Mesothelial cell of epicardium (in vitro differentiated cells): ENCODE measurements around the gene GTF3C2. TPM values are rescaled to one million over a fixed set of nuclear protein-coding genes. Genes with fewer than 3 reads are reported as not detected.
A peak's percentile ranks its signal among the peaks of the same experiment; 100 is the strongest.

Experiments
- DNase-seq, 2 experiments: peaks; one replicate each; pipeline ENCODE4 v3.0.0; 2021; ENCODE audit warnings: low spot score in 2 of 2; ENCODE audit not compliant: unreplicated experiment in 2 of 2
- H3K27ac Mint-ChIP-seq: 2 replicates; pipeline ENCODE4 v1.8.0; 2021; ENCODE audit warnings: mixed read lengths
- H3K27me3 Mint-ChIP-seq: 2 replicates; pipeline ENCODE4 v1.8.0; 2021; ENCODE audit warnings: low read depth, mixed read lengths
- H3K36me3 Mint-ChIP-seq: 2 replicates; pipeline ENCODE4 v1.8.0; 2021; ENCODE audit warnings: mixed read lengths
- H3K4me1 Mint-ChIP-seq: 2 replicates; pipeline ENCODE4 v1.8.0; 2021; ENCODE audit warnings: mixed read lengths
- H3K4me3 Mint-ChIP-seq: 2 replicates; pipeline ENCODE4 v1.8.0; 2021; ENCODE audit warnings: mild to moderate bottlenecking, moderate library complexity, mixed read lengths
- H3K9me3 Mint-ChIP-seq: 2 replicates; pipeline ENCODE4 v1.8.0; 2021; ENCODE audit warnings: mixed read lengths
- CTCF ChIP-seq: fragments of 200-600 bp; sonication (generic); IDR thresholded peaks from one replicate; pipeline ENCODE4 v1.5.0; 2021; ENCODE audit warnings: antibody characterized with exemption; ENCODE audit not compliant: unreplicated experiment
- total RNA-seq: library from RNA; stranded (reverse); gene quantifications from 3 replicates; pipeline ENCODE4 v1.2.1, GENCODE V29; 2021

The GTF3C2 gene
- total RNA-seq, 1 donor from 2014 or later = 87.5 TPM

DNA sequence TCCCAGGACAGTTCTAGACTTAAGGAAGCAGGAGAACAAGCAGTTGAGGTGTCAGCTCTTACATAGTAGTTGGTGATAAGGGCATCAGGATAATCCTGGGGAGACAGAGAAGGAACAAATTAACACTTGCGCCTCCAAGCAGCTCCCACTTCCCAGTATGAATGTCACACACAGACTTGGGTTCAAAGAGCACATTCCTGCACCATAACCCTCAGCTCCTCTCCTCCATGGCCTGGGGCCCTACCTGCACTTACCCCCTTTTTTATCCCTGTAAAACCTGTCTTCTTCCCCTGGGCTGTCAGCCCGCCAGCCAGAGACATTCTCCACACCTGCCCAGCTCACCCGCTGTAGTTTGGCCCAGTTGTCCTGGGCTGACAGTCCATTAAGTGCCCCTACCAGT is 44.4 kb downstream of the GTF3C2 start:
- Mint-ChIP-seq H3K27me3 (peaks cover 17% of the 10 kb centered on the region), H3K36me3 (peaks cover 20% of the 10 kb centered on the region), H3K4me3 (no peak overlapping the region), H3K9me3 (no peaks in the 10 kb centered on the region), H3K4me1 (peaks cover 2% of the 10 kb centered on the region), H3K27ac (no peak overlapping the region)
- no peak for DNase-seq
- TF ChIP-seq CTCF = no peak

- H3K36me3 Mint-ChIP-seq = peaks cover 20% of the 10 kb centered on the region
- H3K27ac Mint-ChIP-seq = no peak overlapping the region
- no peak for TF ChIP-seq CTCF
- H3K9me3 Mint-ChIP-seq = no peaks in the 10 kb centered on the region
- no peak overlapping the region for H3K4me3 Mint-ChIP-seq
- no peak for DNase-seq
- H3K27me3 Mint-ChIP-seq = peaks cover 42% of the 10 kb centered on the region
- no peaks in the 10 kb centered on the region for H3K4me1 Mint-ChIP-seq
Observed at GRCh38 chr2:27309651-27310050, 46.9 kb downstream of the GTF3C2 start.

DNA sequence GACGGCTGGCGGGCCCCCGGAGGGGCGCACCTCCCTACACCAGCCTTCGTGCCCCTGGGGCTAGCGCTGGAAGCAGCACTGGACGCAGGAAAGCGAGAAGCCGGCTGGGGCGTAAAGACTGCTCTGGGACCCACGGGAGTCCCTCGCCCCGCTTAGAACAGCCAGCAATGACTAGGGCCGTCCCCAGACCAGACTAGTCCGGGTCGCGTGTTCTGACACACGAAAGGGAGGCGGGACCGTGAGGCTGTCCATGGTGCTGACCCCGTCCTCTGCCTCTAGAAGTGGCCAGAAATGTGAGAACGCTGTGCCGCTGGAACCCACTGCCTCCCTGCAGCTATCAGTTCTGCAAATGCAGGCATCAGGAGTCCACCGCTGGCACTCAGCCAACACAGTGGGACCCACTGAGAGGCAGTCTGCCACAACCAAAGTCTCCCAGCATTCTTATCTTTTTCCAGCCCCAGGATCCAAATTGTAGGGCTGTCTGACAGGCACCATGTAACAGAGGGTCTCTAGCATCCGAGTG is 48.1 kb downstream of the GTF3C2 start, which contains the start of gene UCN:
TSS of gene UCN (minus strand) at position 87 of the 523 bp plus-strand sequence. CDS start 550 bp downstream, outside the sequence.
- Mint-ChIP-seq H3K4me3 (no peak within 1 kb of the TSS), H3K4me1 (no peaks in the 10 kb centered on the region), H3K27ac (no peak within 1 kb of the TSS), H3K36me3 (peaks cover 20% of the 10 kb centered on the region), H3K9me3 (no peaks in the 10 kb centered on the region), H3K27me3 (peaks cover 47% of the 10 kb centered on the region)
- peak; percentile 49 to 57 for DNase-seq
- no peak for TF ChIP-seq CTCF

DNA sequence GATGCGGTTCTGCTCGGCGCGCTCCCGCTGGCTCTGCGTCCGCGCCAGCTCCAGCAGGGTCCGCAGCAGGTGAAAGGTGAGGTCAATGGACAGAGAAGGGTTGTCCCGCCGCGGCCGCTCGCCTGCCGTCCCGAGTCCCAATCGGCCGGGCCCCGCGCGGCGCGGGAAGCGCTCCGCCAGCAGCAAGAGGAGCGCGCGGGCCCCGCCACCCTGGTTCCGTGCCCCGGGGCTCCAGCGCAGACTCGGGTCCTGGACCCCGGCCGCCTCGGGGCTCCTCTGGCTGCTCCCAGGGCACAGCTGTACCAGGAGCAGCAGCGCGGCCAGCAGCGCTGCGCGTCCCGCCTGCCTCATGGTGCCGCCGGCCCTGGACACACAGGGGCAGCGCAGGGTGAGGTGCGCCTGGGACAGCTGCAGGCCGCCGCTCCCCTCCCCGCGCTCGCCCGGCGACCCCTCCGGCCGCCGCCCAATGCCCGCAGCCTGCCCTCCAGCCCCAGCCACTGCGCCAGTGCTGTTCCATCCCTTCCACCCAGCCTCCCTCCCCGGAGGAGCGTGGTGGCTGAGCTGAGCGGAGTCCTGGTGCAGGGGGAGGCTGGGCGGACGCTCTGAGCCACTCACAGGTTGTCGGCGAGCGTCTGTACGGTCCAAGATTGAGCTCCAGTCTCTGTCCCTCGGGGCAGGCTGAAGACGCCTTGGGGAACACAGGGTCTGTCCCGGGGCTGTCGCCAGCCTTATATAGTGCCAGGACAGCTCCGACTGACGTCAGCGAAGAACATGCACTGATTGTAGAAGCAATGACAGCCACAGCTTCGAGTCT is 48.8 kb downstream of the GTF3C2 start:
- Mint-ChIP-seq H3K4me3 (no peak overlapping the region), H3K9me3 (no peaks in the 10 kb centered on the region), H3K27me3 (peaks cover 47% of the 10 kb centered on the region), H3K4me1 (no peaks in the 10 kb centered on the region), H3K36me3 (peaks cover 20% of the 10 kb centered on the region), H3K27ac (no peak overlapping the region)
- TF ChIP-seq CTCF = no peak
- DNase-seq = no peak

GRCh38 chr2:27307287-27307544 is 49.3 kb downstream of the GTF3C2 start:
- H3K4me3 Mint-ChIP-seq = no peak overlapping the region
- peaks cover 47% of the 10 kb centered on the region for H3K27me3 Mint-ChIP-seq
- TF ChIP-seq CTCF = no peak
- no peaks in the 10 kb centered on the region for H3K9me3 Mint-ChIP-seq
- H3K36me3 Mint-ChIP-seq = peaks cover 20% of the 10 kb centered on the region
- DNase-seq = no peak
- H3K27ac Mint-ChIP-seq = no peak overlapping the region
- no peaks in the 10 kb centered on the region for H3K4me1 Mint-ChIP-seq
